HepG2 (cell line): ENCODE data around the gene MICB. TPM values are rescaled to one million over a fixed set of nuclear protein-coding genes. Genes with fewer than 3 reads are reported as not detected.

Experiments used
- BORCS8-MEF2B ChIP-seq: sonication (generic); formaldehyde crosslinking; IDR thresholded peaks from 2 replicates; pipeline ENCODE4 v1.8.0; 2022; ENCODE audit warnings: mild to moderate bottlenecking, missing genetic modification reagents
- HOXA7 ChIP-seq: sonication (generic); formaldehyde crosslinking; IDR thresholded peaks from 2 replicates; pipeline ENCODE4 v1.8.1; 2022; ENCODE audit warnings: mild to moderate bottlenecking, missing genetic modification reagents, moderate library complexity
- KDM3A ChIP-seq: IDR thresholded peaks from 2 replicates; pipeline ENCODE4 v1.6.1; 2018; ENCODE audit warnings: low read depth, missing compliant biosample characterization
- MBD4 ChIP-seq: IDR thresholded peaks from 2 replicates; pipeline ENCODE4 v1.6.1; 2012; ENCODE audit warnings: low read length, inconsistent platforms, borderline replicate concordance
- MED1 ChIP-seq: sonication (generic); formaldehyde crosslinking; IDR thresholded peaks from 2 replicates; pipeline ENCODE4 v1.4.0; 2020; ENCODE audit warnings: missing genetic modification reagents
- MEF2D ChIP-seq: sonication (generic); formaldehyde crosslinking; IDR thresholded peaks from 2 replicates; pipeline ENCODE4 v1.5.1; 2020; ENCODE audit warnings: mild to moderate bottlenecking, missing genetic modification reagents
- MIXL1 ChIP-seq: IDR thresholded peaks from 2 replicates; pipeline ENCODE4 v1.6.1; 2016
- NFIB ChIP-seq: sonication (generic); formaldehyde crosslinking; IDR thresholded peaks from 2 replicates; pipeline ENCODE4 v1.9.0; 2021; ENCODE audit warnings: missing genetic modification reagents, mild to moderate bottlenecking, borderline replicate concordance
- PBX3 ChIP-seq: sonication (generic); formaldehyde crosslinking; IDR thresholded peaks from 2 replicates; pipeline ENCODE4 v1.8.1; 2023; ENCODE audit warnings: missing genetic modification reagents, inconsistent platforms, borderline replicate concordance
- POLR2AphosphoS2 ChIP-seq: IDR thresholded peaks from 2 replicates; pipeline ENCODE4 v1.6.1; 2011; ENCODE audit warnings: low read depth, low read length, improper control_type of control experiment
- RARG ChIP-seq: sonication (generic); formaldehyde crosslinking; IDR thresholded peaks from 2 replicates; pipeline ENCODE4 v1.4.0; 2020; ENCODE audit warnings: low read depth, mild to moderate bottlenecking, missing genetic modification reagents
- RBFOX2 ChIP-seq: fragments of 200-400 bp; formaldehyde crosslinking; IDR thresholded peaks from 2 replicates; pipeline ENCODE4 v1.6.1; 2017; ENCODE audit warnings: low read depth, mild to moderate bottlenecking, low read length
- SETDB1 ChIP-seq: sonication (generic); formaldehyde crosslinking; IDR thresholded peaks from 2 replicates; pipeline ENCODE4 v1.5.1; 2020; ENCODE audit warnings: missing genetic modification reagents, mild to moderate bottlenecking, borderline replicate concordance
- SP140L ChIP-seq: sonication (generic); formaldehyde crosslinking; IDR thresholded peaks from 2 replicates; pipeline ENCODE4 v1.4.0; 2020; ENCODE audit warnings: missing genetic modification reagents, borderline replicate concordance
- THAP11 ChIP-seq: IDR thresholded peaks from 2 replicates; pipeline ENCODE4 v1.6.1; 2016; ENCODE audit warnings: missing biosample characterization, missing genetic modification reagents
- ZFP36L2 ChIP-seq: sonication (generic); formaldehyde crosslinking; IDR thresholded peaks from 2 replicates; pipeline ENCODE4 v1.4.0; 2020; ENCODE audit warnings: missing genetic modification reagents
- ZFP90 ChIP-seq: sonication (generic); formaldehyde crosslinking; IDR thresholded peaks from 2 replicates; pipeline ENCODE4 v1.8.0; 2022; ENCODE audit warnings: missing genetic modification reagents, mild to moderate bottlenecking, inconsistent platforms, borderline replicate concordance
- ZNF280D ChIP-seq: sonication (generic); formaldehyde crosslinking; IDR thresholded peaks from 2 replicates; pipeline ENCODE4 v1.5.1; 2020; ENCODE audit warnings: mild to moderate bottlenecking, missing genetic modification reagents
- ZNF513 ChIP-seq: sonication (generic); formaldehyde crosslinking; conservative IDR thresholded peaks from 2 replicates; pipeline ENCODE4 v1.5.0; 2020; ENCODE audit warnings: missing genetic modification reagents
- ZNF547 ChIP-seq: sonication (generic); formaldehyde crosslinking; IDR thresholded peaks from 2 replicates; pipeline ENCODE4 v1.5.1; 2020; ENCODE audit warnings: mild to moderate bottlenecking, missing genetic modification reagents
- ZNF749 ChIP-seq: sonication (generic); formaldehyde crosslinking; IDR thresholded peaks from 2 replicates; pipeline ENCODE4 v1.8.0; 2022; ENCODE audit warnings: mild to moderate bottlenecking, missing genetic modification reagents, moderate library complexity, borderline replicate concordance
- ZNF75D ChIP-seq: sonication (generic); formaldehyde crosslinking; IDR thresholded peaks from 2 replicates; pipeline ENCODE4 v1.8.1; 2023; ENCODE audit warnings: missing genetic modification reagents, mild to moderate bottlenecking, borderline replicate concordance
- polyA plus RNA-seq, 8 experiments: library from polyadenylated mRNA; depleted of rRNA in 3 of 8; stranded (reverse) in 7 of 8; unstranded in 1 of 8; fragments of >200 nt; fragmentation: Illumina TruSeq in 4 of 8; extraction: Trizol in 4 of 8; gene quantifications; 2 replicates each; pipeline versions ENCODE4 v1.2.1 to v1.2.3, GENCODE V29; 2011 to 2016; ENCODE audit warnings: low read depth in 4 of 8, missing spikeins in 1 of 8, mixed read lengths in 1 of 8; ENCODE audit not compliant: insufficient read depth in 1 of 8
- total RNA-seq, 5 experiments: library from RNA; depleted of rRNA; stranded (reverse); fragments of >200 nt; fragmentation: Illumina TruSeq; extraction: Trizol; gene quantifications; 2 replicates each; pipeline ENCODE4 v1.2.3, GENCODE V29; 2016; ENCODE audit warnings: low read depth in 1 of 5
- TF ChIP-seq, protein P1 (sequence below): sonication (generic); formaldehyde crosslinking; IDR thresholded peaks from 2 replicates; pipeline ENCODE4 v1.4.0; 2020; ENCODE audit warnings: mild to moderate bottlenecking, missing genetic modification reagents, borderline replicate concordance

The MICB gene
- total and polyA plus RNA-seq, 2 of the 13 experiments (the other 11 are each of a cell fraction or from before 2014, with no cell fraction given): 12.5 to 12.8 TPM

GRCh38 chr6:31493875-31494694, 3.9 kb upstream of the MICB start (continued):
- no peak for TF ChIP-seq ZNF749 (CRISPR knock-in tag)
- no peak for TF ChIP-seq RARG (CRISPR knock-in tag)
- no peak for TF ChIP-seq ZNF513 (CRISPR knock-in tag)
- peak; percentile 36; the same call in 1 of the 2 replicates for TF ChIP-seq BORCS8-MEF2B (CRISPR knock-in tag)
- TF ChIP-seq, protein P1, sequence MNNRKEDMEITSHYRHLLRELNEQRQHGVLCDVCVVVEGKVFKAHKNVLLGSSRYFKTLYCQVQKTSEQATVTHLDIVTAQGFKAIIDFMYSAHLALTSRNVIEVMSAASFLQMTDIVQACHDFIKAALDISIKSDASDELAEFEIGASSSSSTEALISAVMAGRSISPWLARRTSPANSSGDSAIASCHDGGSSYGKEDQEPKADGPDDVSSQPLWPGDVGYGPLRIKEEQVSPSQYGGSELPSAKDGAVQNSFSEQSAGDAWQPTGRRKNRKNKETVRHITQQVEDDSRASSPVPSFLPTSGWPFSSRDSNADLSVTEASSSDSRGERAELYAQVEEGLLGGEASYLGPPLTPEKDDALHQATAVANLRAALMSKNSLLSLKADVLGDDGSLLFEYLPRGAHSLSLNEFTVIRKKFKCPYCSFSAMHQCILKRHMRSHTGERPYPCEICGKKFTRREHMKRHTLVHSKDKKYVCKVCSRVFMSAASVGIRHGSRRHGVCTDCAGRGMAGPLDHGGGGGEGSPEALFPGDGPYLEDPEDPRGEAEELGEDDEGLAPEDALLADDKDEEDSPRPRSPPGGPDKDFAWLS (CRISPR knock-in tag): no peak
- TF ChIP-seq MED1 (CRISPR knock-in tag): no peak
- no peak for TF ChIP-seq SETDB1 (CRISPR knock-in tag)
- no peak for TF ChIP-seq MEF2D (CRISPR knock-in tag)
- TF ChIP-seq ZNF547 (CRISPR knock-in tag): no peak; the same call in 1 of the 2 replicates
- TF ChIP-seq PBX3 (CRISPR knock-in tag): no peak
- 0 out of 2 replicates have a peak, but pooled peaks have one; percentile 19 for TF ChIP-seq SP140L
- 0 out of 2 replicates have a peak, but pooled peaks have one; percentile 38 for TF ChIP-seq ZNF280D
- 0 out of 2 replicates have a peak, but pooled peaks have one; percentile 25 for TF ChIP-seq THAP11 (CRISPR knock-in tag)
- no peak for TF ChIP-seq KDM3A (CRISPR knock-in tag)
- TF ChIP-seq ZFP90 (CRISPR knock-in tag): no peak
- TF ChIP-seq HOXA7: no peak
- no peak for TF ChIP-seq NFIB
- TF ChIP-seq ZNF75D (CRISPR knock-in tag): no peak
- no peak for TF ChIP-seq ZFP36L2
- no peak for TF ChIP-seq MBD4
- 0 out of 2 replicates have a peak, but pooled peaks have one; percentile 29 for TF ChIP-seq MIXL1 (CRISPR knock-in tag)
- TF ChIP-seq RBFOX2: no peak
- no peak for TF ChIP-seq POLR2AphosphoS2
